ENCODE data around the gene PPP6R3. TPM values are rescaled to one million over a fixed set of nuclear protein-coding genes. Genes with fewer than 3 reads are reported as not detected.

Gene PPP6R3
- 10 to 100 TPM; 84.7 to 87.0 TPM for total RNA-seq

GRCh38 chr11:68460741-68461574 is at the start of gene PPP6R3:
TSS of gene PPP6R3 (plus strand) at chr11:68460752. CDS start at chr11:68537665, 76,913 bp downstream.
- peaks cover 13% of the 10 kb centered on the region for H3K36me3 Mint-ChIP-seq (ENCODE audit: low read depth)
- H3K9me3 Mint-ChIP-seq = no peaks in the 10 kb centered on the region
- no peak for DNase-seq
- CTCF ChIA-PET = interaction anchor here (0.5 to 0.8 kb wide), 2 partner anchors 14 to 27 kb away, joined by 3 to 4 read pairs; no protein-coding TSS in a partner anchor
- H3K27ac Mint-ChIP-seq = peak within 1 kb of the TSS; percentile 89
- no peaks in the 10 kb centered on the region for H3K27me3 Mint-ChIP-seq (ENCODE audit: low read depth)
- peak within 1 kb of the TSS; percentile 91 for H3K4me3 Mint-ChIP-seq
- intact Hi-C loops (cut with micrococcal nuclease) = loop anchor here (1.0 to 5.0 kb wide), 10 partner anchors 11 to 586 kb away; partner anchors contain the start of genes KMT5B, NDUFS8, TESMIN and TPCN2
- H3K4me1 Mint-ChIP-seq (ENCODE audit: low read depth) = peaks cover 38% of the 10 kb centered on the region

GRCh38 chr11:68411501-68411991 is 49.0 kb upstream of the PPP6R3 start:
- intact Hi-C loops (cut with micrococcal nuclease) = no loop called here
- H3K36me3 Mint-ChIP-seq (ENCODE audit: low read depth) = peaks cover 8% of the 10 kb centered on the region
- no peaks in the 10 kb centered on the region for H3K4me1 Mint-ChIP-seq (ENCODE audit: low read depth)
- CTCF ChIA-PET = interaction anchor here (0.6 kb wide), 1 partner anchor 218 kb away, joined by 6 read pairs; no protein-coding TSS in a partner anchor
- no peak for DNase-seq
- no peak overlapping the region for H3K4me3 Mint-ChIP-seq
- H3K27me3 Mint-ChIP-seq (ENCODE audit: low read depth) = no peaks in the 10 kb centered on the region
- no peaks in the 10 kb centered on the region for H3K9me3 Mint-ChIP-seq
- no peak overlapping the region for H3K27ac Mint-ChIP-seq

- Mint-ChIP-seq H3K4me1 (ENCODE audit: low read depth) (no peaks in the 10 kb centered on the region), H3K9me3 (no peaks in the 10 kb centered on the region), H3K27me3 (ENCODE audit: low read depth) (no peaks in the 10 kb centered on the region), H3K36me3 (ENCODE audit: low read depth) (peaks cover 6% of the 10 kb centered on the region), H3K27ac (no peak overlapping the region), H3K4me3 (no peak overlapping the region)
- intact Hi-C loops (cut with micrococcal nuclease) = no loop called here
- CTCF ChIA-PET = interaction anchor here (0.6 kb wide), 1 partner anchor 31 kb away, joined by 3 read pairs; no protein-coding TSS in a partner anchor
- DNase-seq = peak; percentile 9
Measured at GRCh38 chr11:68412593-68413475, 47.7 kb upstream of the PPP6R3 start.

GRCh38 chr11:68413591-68413999 is 47.0 kb upstream of the PPP6R3 start:
- CTCF ChIA-PET = no interaction called here
- Mint-ChIP-seq H3K4me3 (no peak overlapping the region), H3K36me3 (ENCODE audit: low read depth) (peaks cover 6% of the 10 kb centered on the region), H3K4me1 (ENCODE audit: low read depth) (no peaks in the 10 kb centered on the region), H3K9me3 (no peaks in the 10 kb centered on the region), H3K27ac (no peak overlapping the region), H3K27me3 (ENCODE audit: low read depth) (no peaks in the 10 kb centered on the region)
- intact Hi-C loops (cut with micrococcal nuclease) = no loop called here
- no peak for DNase-seq

- Mint-ChIP-seq H3K27ac (no peak overlapping the region), H3K27me3 (ENCODE audit: low read depth) (no peaks in the 10 kb centered on the region), H3K9me3 (no peaks in the 10 kb centered on the region), H3K36me3 (ENCODE audit: low read depth) (peaks cover 6% of the 10 kb centered on the region), H3K4me1 (ENCODE audit: low read depth) (no peaks in the 10 kb centered on the region), H3K4me3 (no peak overlapping the region)
- no peak for DNase-seq
- CTCF ChIA-PET = no interaction called here
- intact Hi-C loops (cut with micrococcal nuclease) = no loop called here
Measured at GRCh38 chr11:68414496-68415221, 45.9 kb upstream of the PPP6R3 start.

GRCh38 chr11:68416070-68416578 is 44.4 kb upstream of the PPP6R3 start:
- Mint-ChIP-seq H3K27ac (no peak overlapping the region), H3K27me3 (ENCODE audit: low read depth) (no peaks in the 10 kb centered on the region), H3K9me3 (no peaks in the 10 kb centered on the region), H3K4me3 (no peak overlapping the region), H3K4me1 (ENCODE audit: low read depth) (no peaks in the 10 kb centered on the region), H3K36me3 (ENCODE audit: low read depth) (peaks cover 12% of the 10 kb centered on the region)
- no peak for DNase-seq
- intact Hi-C loops (cut with micrococcal nuclease) = no loop called here
- CTCF ChIA-PET = no interaction called here

GRCh38 chr11:68418648-68419047 is 41.9 kb upstream of the PPP6R3 start:
- no peak overlapping the region for H3K27ac Mint-ChIP-seq
- intact Hi-C loops (cut with micrococcal nuclease) = no loop called here
- peaks cover 12% of the 10 kb centered on the region for H3K36me3 Mint-ChIP-seq (ENCODE audit: low read depth)
- no peaks in the 10 kb centered on the region for H3K9me3 Mint-ChIP-seq
- H3K4me1 Mint-ChIP-seq (ENCODE audit: low read depth) = no peaks in the 10 kb centered on the region
- H3K4me3 Mint-ChIP-seq = no peak overlapping the region
- no peaks in the 10 kb centered on the region for H3K27me3 Mint-ChIP-seq (ENCODE audit: low read depth)
- CTCF ChIA-PET = no interaction called here
- no peak for DNase-seq

GRCh38 chr11:68420171-68420570 is 40.4 kb upstream of the PPP6R3 start:
- Mint-ChIP-seq H3K27ac (no peak overlapping the region), H3K36me3 (ENCODE audit: low read depth) (peaks cover 12% of the 10 kb centered on the region), H3K27me3 (ENCODE audit: low read depth) (no peaks in the 10 kb centered on the region), H3K9me3 (no peaks in the 10 kb centered on the region), H3K4me1 (ENCODE audit: low read depth) (no peaks in the 10 kb centered on the region), H3K4me3 (no peak overlapping the region)
- no peak for DNase-seq
- CTCF ChIA-PET = no interaction called here
- intact Hi-C loops (cut with micrococcal nuclease) = no loop called here

- CTCF ChIA-PET = no interaction called here
- Mint-ChIP-seq H3K4me3 (no peak overlapping the region), H3K4me1 (ENCODE audit: low read depth) (no peaks in the 10 kb centered on the region), H3K36me3 (ENCODE audit: low read depth) (peaks cover 16% of the 10 kb centered on the region), H3K9me3 (no peaks in the 10 kb centered on the region), H3K27me3 (ENCODE audit: low read depth) (no peaks in the 10 kb centered on the region), H3K27ac (no peak overlapping the region)
- no peak for DNase-seq
- intact Hi-C loops (cut with micrococcal nuclease) = no loop called here
Measured at GRCh38 chr11:68423481-68423880, 37.1 kb upstream of the PPP6R3 start.

- H3K9me3 Mint-ChIP-seq = peaks cover 2% of the 10 kb centered on the region
- CTCF ChIA-PET = no interaction called here
- intact Hi-C loops (cut with micrococcal nuclease) = no loop called here
- no peak overlapping the region for H3K4me3 Mint-ChIP-seq
- no peaks in the 10 kb centered on the region for H3K4me1 Mint-ChIP-seq (ENCODE audit: low read depth)
- H3K27ac Mint-ChIP-seq = no peak overlapping the region
- no peaks in the 10 kb centered on the region for H3K27me3 Mint-ChIP-seq (ENCODE audit: low read depth)
- no peak for DNase-seq
- H3K36me3 Mint-ChIP-seq (ENCODE audit: low read depth) = peaks cover 20% of the 10 kb centered on the region
Measured at GRCh38 chr11:68424101-68424632, 36.4 kb upstream of the PPP6R3 start.

- CTCF ChIA-PET = no interaction called here
- Mint-ChIP-seq H3K27me3 (ENCODE audit: low read depth) (no peaks in the 10 kb centered on the region), H3K4me3 (no peak overlapping the region), H3K4me1 (ENCODE audit: low read depth) (no peaks in the 10 kb centered on the region), H3K36me3 (ENCODE audit: low read depth) (peaks cover 22% of the 10 kb centered on the region), H3K9me3 (peaks cover 8% of the 10 kb centered on the region), H3K27ac (no peak overlapping the region)
- DNase-seq = no peak
- intact Hi-C loops (cut with micrococcal nuclease) = no loop called here
Measured at GRCh38 chr11:68424981-68425865, 35.3 kb upstream of the PPP6R3 start.

Measured in activated naive CD4-positive, alpha-beta T cell treated with anti-CD3 and anti-CD28 coated beads for 36 hours (primary cell).